Measurements from ENCODE around the gene ACTG2.

- no peak for TF ChIP-seq CTCF (IDR thresholded peaks at IDR 0.05 in 4 of 5, conservative IDR thresholded peaks at IDR 0.05 in 1 of 5)
- no peak for TF ChIP-seq POLR2A (IDR thresholded peaks at IDR 0.05)
Measured at GRCh38 chr2:73962798-73963197, 70.0 kb downstream of the ACTG2 start.

All from gastrocnemius medialis (tissue), 4 donors.